C4-2B (cell line): ENCODE data around the gene VTCN1.

Source experiments
- CTCF ChIP-seq: fragments of 450-650 bp; conservative IDR thresholded peaks from 2 replicates; pipeline ENCODE4 v1.5.1; 2017; ENCODE audit warnings: mild to moderate bottlenecking
- ZFX ChIP-seq: fragments of 450-650 bp; IDR thresholded peaks from 2 replicates; pipeline ENCODE4 v1.6.1; 2017

- TF ChIP-seq CTCF (no peak), ZFX (no peak)
Observed at GRCh38 chr1:117123274-117123673, 87.5 kb downstream of the VTCN1 start.
